Measurements from ENCODE around the gene OSBPL8.
"Not testable (repeated sequence)": the region's sequence is repeated elsewhere in the genome, so short reads cannot be mapped to it uniquely, and the experiment has no call there.

The OSBPL8 gene

DNA sequence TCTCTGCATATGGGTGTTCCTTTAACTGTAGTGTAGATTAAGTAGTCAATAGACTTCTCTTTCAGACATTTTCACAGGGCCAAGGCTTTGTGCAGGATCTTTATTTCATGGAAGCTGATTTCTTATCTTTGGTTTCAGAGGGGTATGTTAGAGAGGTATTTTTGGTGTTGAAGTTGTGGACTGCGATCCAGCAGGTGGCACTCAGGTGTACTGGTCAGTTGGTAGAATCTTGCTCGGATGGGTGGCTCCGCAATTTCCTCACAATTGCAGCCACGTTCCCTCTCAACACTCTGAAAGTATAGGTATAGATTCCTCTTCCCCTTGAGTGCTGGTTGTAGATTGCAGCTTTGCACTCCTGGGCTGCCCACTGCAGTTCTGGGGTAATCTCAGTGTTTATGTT lies 44.3 kb downstream of the OSBPL8 start:
- Mint-ChIP-seq H3K4me3 (no peak overlapping the region), H3K9me3 (peaks cover 12% of the 10 kb centered on the region), H3K36me3 (peaks cover 41% of the 10 kb centered on the region), H3K4me1 (peaks cover 52% of the 10 kb centered on the region), H3K27ac (no peak overlapping the region), H3K27me3 (no peaks in the 10 kb centered on the region)

DNA sequence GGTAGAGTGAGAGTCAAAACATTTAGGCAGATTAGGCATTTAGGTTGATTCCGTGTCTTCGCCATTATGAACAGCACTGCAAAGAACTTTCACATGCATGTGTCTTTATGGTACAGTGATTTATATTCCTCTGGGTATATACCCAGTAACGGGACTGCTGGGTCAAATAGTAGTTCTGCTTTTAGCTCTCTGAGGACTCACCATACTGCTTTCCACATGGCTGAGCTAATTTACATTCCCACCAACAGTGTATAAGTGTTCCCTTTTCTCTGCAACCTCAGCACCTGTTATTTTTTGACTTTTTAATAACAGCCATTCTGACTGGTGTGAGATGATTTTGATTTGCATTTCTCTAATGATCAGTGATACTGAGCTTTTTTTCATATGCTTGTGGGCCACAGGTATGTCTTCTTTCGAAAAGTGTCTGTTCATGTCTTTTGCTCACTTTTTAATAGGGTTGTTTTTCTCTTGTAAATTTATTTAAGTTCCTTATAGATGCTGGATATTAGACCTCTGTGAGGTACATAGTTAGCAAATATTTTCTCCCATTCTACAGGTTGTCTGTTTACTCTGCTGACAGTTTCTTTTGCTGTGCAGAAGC lies 48.4 kb downstream of the OSBPL8 start:
- H3K4me3 Mint-ChIP-seq, H3K27me3 Mint-ChIP-seq, H3K27ac Mint-ChIP-seq: not testable (repeated sequence)
- Mint-ChIP-seq H3K36me3 (peaks cover 27% of the 10 kb centered on the region), H3K9me3 (peaks cover 12% of the 10 kb centered on the region), H3K4me1 (peaks cover 32% of the 10 kb centered on the region)

DNA sequence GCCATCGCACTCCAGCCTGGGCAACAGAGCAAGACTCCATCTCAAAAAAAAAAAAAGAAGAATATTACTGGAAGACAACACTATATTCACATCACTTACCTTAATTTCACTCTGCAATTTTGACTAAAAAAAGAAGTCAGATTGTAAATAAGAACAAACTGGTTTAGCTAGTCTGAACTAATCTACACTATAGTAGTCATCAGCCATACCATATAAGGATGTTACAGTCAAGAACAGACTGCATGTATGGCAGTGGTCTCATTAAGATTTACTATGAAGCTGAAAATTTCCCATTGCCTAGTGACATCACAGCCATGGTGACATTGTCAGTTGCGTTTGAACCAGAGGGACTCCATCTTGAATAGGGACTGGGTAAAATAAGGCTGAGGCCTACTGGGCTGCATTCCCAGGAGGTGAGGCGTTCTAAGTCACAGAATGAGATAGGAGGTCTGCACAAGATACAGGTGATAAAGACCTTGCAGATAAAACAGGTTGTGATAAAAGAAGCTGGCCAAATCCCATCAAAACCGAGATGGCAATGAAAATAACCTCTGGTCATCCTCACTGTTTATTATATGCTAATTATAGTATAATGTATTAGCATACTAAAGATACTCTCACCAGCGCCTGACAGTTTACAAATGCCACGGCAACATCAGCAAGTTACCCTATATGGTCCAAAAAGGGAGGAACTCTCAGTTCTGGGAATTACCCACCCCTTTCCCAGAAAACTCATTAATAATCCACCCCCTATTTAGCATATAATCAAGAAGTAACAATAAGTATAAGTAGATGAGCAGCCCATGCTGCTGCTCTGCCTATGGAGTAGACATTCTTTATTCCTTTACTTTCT lies 51.2 kb downstream of the OSBPL8 start:
- no peak overlapping the region for H3K27ac Mint-ChIP-seq
- H3K27me3 Mint-ChIP-seq, result no peaks in the 10 kb centered on the region
- H3K4me1 Mint-ChIP-seq, result peaks cover 26% of the 10 kb centered on the region
- peaks cover 12% of the 10 kb centered on the region for H3K9me3 Mint-ChIP-seq
- no peak overlapping the region for H3K4me3 Mint-ChIP-seq
- H3K36me3 Mint-ChIP-seq, result peaks cover 24% of the 10 kb centered on the region

DNA sequence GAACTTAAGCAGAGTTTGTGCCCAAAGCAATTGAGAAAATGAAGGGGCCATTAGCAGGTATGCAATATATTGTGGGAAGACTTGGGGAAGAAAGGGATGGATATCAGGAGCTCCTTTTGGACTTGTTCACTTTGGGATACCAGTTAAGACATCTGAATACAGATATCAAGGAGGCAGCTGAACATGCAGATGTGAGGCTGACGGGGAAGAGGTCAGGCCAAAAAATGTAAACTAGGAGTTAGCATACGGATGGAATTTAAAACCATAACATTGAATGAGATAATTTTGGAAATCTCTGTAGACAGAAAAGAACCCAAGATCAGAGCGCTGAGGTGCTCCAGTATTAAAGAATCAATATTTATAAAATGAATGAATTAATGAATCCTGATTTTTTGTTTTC lies 53.4 kb downstream of the OSBPL8 start:
- Mint-ChIP-seq H3K4me1 (peaks cover 42% of the 10 kb centered on the region), H3K27me3 (no peaks in the 10 kb centered on the region), H3K9me3 (peaks cover 6% of the 10 kb centered on the region), H3K4me3 (no peak overlapping the region), H3K36me3 (peaks cover 25% of the 10 kb centered on the region), H3K27ac (no peak overlapping the region)

DNA sequence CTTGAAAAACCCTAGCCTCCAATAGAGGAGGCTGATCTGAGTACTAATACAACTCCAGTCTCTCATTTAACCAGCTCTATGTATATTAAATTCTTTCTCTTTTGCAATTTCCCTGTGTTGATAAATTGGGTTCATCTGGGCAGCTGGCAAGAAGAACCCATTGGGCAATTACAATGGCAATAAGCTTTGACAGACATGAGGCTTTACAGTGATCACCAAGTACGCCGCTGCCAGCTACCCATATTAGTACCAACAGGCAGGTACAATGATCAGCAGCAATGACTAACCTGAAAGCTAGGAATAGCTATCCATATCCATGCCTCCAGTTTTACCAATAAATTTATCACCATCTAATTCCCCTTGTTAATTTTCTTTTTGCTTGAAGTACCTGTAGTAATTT lies 54.5 kb downstream of the OSBPL8 start:
- Mint-ChIP-seq H3K4me1 (peaks cover 47% of the 10 kb centered on the region), H3K9me3 (peaks cover 6% of the 10 kb centered on the region), H3K27me3 (no peaks in the 10 kb centered on the region), H3K27ac (no peak overlapping the region), H3K4me3 (no peak overlapping the region), H3K36me3 (peaks cover 28% of the 10 kb centered on the region)

DNA sequence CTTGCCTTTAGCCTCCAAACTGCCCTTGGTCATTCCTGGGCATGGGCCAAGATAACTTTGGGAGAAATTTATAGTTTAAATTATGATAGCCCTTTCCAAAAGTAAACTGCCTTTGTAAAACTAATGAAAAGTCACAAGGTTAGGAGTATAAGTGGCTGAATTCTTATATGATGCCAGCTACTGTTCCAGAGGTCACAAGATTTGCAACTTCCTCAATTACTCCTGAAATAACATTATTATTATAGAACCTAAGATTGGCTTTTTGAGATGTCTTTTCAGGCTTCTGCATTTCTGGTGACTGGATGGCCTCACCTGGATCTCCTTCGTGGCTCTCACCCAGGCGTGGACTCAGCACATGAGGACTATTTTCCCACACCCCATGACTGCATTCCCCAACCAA lies 55.0 kb downstream of the OSBPL8 start:
- peaks cover 50% of the 10 kb centered on the region for H3K4me1 Mint-ChIP-seq
- H3K9me3 Mint-ChIP-seq, result peaks cover 6% of the 10 kb centered on the region
- H3K4me3 Mint-ChIP-seq, result no peak overlapping the region

DNA sequence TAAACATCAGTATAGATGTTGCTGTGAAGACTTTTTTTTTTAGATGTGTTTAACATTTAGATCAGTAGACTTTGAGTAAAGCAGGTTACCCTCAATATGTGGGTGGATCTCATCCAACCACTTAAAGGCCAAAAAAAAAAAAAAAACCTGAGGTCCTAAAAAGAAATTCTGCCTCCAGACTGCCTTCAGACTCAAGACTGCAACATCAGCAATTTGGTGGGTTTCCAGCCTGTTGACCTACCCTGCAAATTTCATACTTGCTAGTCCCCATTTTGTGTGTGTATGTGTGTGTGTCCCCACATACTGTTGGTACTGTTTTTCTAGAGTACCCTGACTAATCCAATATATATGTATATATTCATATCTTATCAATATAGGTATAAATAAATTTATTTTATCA lies 55.6 kb downstream of the OSBPL8 start:
- Mint-ChIP-seq H3K36me3 (peaks cover 32% of the 10 kb centered on the region), H3K27ac (no peak overlapping the region), H3K4me1 (peaks cover 46% of the 10 kb centered on the region), H3K9me3 (peaks cover 6% of the 10 kb centered on the region), H3K27me3 (no peaks in the 10 kb centered on the region), H3K4me3 (no peak overlapping the region)

More for the DNA sequence above, 55.0 kb downstream of the OSBPL8 start:
- H3K27me3 Mint-ChIP-seq, result no peaks in the 10 kb centered on the region
- peaks cover 32% of the 10 kb centered on the region for H3K36me3 Mint-ChIP-seq
- H3K27ac Mint-ChIP-seq, result no peak overlapping the region

DNA sequence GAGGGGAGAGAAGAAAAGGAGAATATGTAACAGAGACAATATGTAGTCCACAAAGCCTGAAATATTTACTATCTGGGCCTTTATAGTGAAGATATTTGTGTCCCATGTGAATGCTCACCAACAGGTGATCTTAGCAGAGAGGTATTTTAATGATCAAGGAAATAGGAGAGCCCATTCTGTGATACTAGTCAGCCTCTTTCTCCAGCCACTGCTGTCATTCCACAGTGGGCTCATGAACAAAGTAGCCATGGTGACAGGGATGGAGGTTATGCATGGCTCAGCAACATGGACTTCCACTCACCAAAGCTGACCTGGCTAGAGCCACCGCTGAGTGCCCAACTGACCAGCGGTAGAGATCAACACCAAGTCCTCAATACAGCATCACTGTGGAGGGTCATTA lies 58.2 kb downstream of the OSBPL8 start:
- H3K9me3 Mint-ChIP-seq, result peaks cover 6% of the 10 kb centered on the region

DNA sequence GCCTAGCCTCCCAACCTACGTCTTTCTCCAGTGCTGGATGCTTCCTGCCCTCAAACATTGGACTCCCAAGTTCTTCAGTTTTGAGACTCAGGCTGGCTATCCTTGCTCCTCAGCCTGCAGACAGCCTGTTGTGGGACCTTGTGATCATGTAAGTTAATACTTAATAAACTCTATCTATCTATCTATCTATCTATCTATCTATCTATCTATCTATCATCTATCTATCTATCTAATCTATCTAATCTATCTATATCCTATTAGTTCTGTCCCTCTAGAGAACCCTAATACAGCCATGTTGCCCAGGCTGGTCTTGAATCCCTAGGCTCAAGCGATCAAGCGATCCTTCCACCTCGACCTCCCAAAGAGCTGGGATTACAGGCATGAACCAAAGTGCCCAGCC lies 60.4 kb downstream of the OSBPL8 start:
- not testable (repeated sequence) for H3K27ac Mint-ChIP-seq, H3K4me3 Mint-ChIP-seq, H3K27me3 Mint-ChIP-seq
- peaks cover 32% of the 10 kb centered on the region for H3K36me3 Mint-ChIP-seq
- peaks cover 11% of the 10 kb centered on the region for H3K9me3 Mint-ChIP-seq
- H3K4me1 Mint-ChIP-seq, result peaks cover 39% of the 10 kb centered on the region

More for the DNA sequence above, 58.2 kb downstream of the OSBPL8 start:
- Mint-ChIP-seq H3K36me3 (peaks cover 29% of the 10 kb centered on the region), H3K27ac (no peak overlapping the region), H3K27me3 (no peaks in the 10 kb centered on the region), H3K4me1 (peaks cover 46% of the 10 kb centered on the region), H3K4me3 (no peak overlapping the region)

DNA sequence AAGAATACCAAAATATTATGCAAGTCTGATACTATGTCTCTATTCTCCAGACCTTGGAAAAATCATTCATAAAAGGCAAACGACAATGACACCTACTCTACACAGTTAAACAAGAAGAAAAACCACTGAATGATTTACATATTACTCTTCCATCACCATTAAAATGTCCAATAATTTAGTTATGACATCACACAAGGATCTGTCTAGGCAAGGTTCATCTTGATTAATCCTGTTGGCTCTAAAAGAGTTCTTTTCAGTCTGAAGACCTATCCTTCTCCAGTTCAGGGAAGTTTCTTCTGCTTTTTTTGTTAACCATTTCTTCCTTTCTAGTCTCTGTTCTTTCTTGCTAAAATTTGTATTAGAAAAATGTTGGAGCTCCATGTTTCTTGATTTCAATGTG lies 64.0 kb downstream of the OSBPL8 start:
- H3K27ac Mint-ChIP-seq, result no peak overlapping the region
- peaks cover 29% of the 10 kb centered on the region for H3K4me1 Mint-ChIP-seq
- no peaks in the 10 kb centered on the region for H3K27me3 Mint-ChIP-seq
- peaks cover 35% of the 10 kb centered on the region for H3K36me3 Mint-ChIP-seq
- H3K9me3 Mint-ChIP-seq, result peaks cover 13% of the 10 kb centered on the region
- H3K4me3 Mint-ChIP-seq, result no peak overlapping the region

DNA sequence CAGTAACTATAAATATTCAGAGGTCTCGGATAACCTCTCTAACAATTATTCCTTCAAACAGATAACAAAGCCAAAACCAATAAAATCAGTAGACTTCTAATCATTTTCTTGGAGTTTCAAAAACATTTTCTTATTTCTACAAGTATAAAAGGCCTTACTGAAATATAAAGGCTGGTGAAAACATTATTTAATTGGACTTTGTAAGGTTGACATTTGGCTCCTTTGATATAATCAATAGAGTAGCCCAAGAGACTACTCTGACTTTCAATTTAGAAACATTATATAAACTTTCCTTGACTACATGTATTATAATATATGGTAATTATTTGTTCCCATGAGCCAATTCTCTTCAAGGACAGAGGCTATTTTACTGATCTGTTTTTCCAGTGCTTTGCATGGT lies 68.3 kb downstream of the OSBPL8 start:
- Mint-ChIP-seq H3K27ac (no peak overlapping the region), H3K4me1 (peaks cover 46% of the 10 kb centered on the region), H3K36me3 (peaks cover 37% of the 10 kb centered on the region), H3K9me3 (peaks cover 13% of the 10 kb centered on the region), H3K27me3 (no peaks in the 10 kb centered on the region), H3K4me3 (no peak overlapping the region)

DNA sequence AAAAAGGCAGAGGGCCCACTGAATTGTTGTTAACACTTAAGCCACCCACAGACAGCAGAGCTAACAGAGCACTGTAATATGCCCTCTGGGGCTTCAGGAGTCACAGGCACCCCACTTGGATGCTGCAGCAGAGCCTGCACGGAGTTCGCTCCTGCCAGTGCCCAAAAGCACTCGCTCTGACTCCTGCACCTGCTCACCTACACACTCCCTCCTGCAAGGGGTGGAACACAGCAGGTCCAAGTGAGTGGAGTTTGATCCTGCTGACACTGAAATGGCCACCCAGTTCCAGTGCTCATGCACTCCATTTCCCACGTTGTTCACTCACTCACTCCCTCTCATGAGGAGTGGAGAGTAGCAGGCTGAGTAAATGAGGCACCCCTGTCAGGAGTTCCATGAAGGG lies 68.8 kb downstream of the OSBPL8 start:
- Mint-ChIP-seq H3K36me3 (peaks cover 32% of the 10 kb centered on the region), H3K27ac (no peak overlapping the region), H3K4me3 (no peak overlapping the region), H3K9me3 (peaks cover 13% of the 10 kb centered on the region), H3K27me3 (no peaks in the 10 kb centered on the region), H3K4me1 (peaks cover 46% of the 10 kb centered on the region)

DNA sequence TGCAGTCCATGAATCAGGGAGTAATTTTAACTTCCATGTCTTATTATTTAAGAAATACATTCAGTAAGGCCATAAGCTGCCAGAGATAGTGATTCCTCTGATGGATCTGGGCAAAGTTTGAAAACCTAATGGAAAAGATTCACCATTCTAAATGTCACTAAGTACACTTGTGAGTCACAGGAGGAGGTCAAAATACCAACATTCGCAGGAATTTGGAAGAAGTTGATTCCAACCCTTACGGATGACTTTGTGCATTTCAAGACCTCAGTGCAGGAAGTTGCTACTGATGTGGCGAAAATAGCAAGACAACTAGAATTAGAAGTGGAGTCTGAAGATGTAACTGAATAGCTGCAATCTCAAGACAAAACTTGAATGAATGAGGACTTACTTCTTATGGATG lies 69.8 kb downstream of the OSBPL8 start:
- H3K4me3 Mint-ChIP-seq, result no peak overlapping the region
- peaks cover 13% of the 10 kb centered on the region for H3K9me3 Mint-ChIP-seq
- no peaks in the 10 kb centered on the region for H3K27me3 Mint-ChIP-seq
- H3K36me3 Mint-ChIP-seq, result peaks cover 29% of the 10 kb centered on the region
- no peak overlapping the region for H3K27ac Mint-ChIP-seq
- peaks cover 46% of the 10 kb centered on the region for H3K4me1 Mint-ChIP-seq

DNA sequence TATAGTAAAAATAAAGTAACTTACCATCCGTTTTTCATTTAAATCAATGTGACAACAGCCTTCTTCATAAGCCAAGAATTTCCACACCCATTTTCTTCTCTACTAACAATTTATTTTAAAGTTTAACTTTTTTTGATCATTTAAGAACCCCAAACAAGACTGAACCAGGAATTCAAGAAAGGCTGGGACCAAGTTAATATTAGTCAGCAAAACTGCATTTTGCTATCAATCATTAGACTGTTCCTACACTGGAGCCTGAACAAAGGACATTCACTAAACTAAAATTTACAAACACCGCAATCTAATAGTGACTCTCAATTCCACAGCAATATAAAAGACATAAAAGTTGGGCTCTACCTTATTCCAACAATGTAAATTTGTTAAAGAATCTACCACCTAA lies 73.6 kb downstream of the OSBPL8 start:
- H3K9me3 Mint-ChIP-seq, result no peaks in the 10 kb centered on the region
- H3K27ac Mint-ChIP-seq, result no peak overlapping the region
- H3K27me3 Mint-ChIP-seq, result no peaks in the 10 kb centered on the region
- peaks cover 36% of the 10 kb centered on the region for H3K4me1 Mint-ChIP-seq
- peaks cover 13% of the 10 kb centered on the region for H3K36me3 Mint-ChIP-seq
- H3K4me3 Mint-ChIP-seq, result no peak overlapping the region

DNA sequence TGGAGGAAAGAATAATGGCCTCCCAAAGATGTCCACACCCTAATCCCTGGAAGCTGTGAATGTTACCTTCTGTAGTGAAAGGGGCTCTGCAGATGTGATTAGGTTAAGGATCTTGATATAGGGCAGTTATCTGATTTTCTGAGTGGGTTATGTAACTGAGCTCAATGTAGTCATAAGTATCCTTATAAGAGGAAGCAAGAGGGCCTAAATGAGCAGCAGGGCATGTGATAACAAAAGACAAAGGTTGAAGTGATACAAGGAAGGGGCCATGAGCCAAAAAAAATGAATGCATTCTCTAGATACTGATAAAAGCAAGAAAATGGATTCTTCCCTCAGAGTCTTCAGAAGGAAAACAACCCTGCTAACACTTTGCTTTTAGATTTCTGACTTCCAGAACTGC lies 78.8 kb downstream of the OSBPL8 start:
- Mint-ChIP-seq H3K4me3 (no peak overlapping the region), H3K36me3 (peaks cover 12% of the 10 kb centered on the region), H3K4me1 (peaks cover 33% of the 10 kb centered on the region), H3K27ac (no peak overlapping the region), H3K9me3 (no peaks in the 10 kb centered on the region), H3K27me3 (no peaks in the 10 kb centered on the region)

DNA sequence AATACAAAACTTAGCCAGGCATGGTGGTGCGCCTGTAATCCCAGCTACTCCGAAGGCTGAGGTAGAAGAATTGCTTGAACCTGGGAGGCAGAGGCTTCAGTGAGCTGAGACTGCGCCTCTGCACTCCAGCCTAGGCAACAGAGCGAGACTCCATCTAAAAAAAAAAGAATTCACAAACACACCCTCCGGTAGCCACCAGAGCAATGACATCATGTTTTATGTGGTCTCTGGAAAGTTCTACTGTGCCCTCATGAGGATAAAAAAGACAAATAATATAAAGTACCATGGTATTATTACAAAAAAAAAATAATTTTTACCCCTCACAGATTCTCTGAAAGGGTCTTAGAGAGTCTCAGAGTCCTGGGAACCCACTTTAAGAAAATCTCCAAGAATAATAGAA lies 81.5 kb downstream of the OSBPL8 start:
- Mint-ChIP-seq H3K4me3 (no peak overlapping the region), H3K27ac (no peak overlapping the region), H3K36me3 (peaks cover 7% of the 10 kb centered on the region), H3K27me3 (no peaks in the 10 kb centered on the region), H3K4me1 (peaks cover 40% of the 10 kb centered on the region), H3K9me3 (no peaks in the 10 kb centered on the region)

Measured in activated naive CD4-positive, alpha-beta T cell treated with anti-CD3 and anti-CD28 coated beads, Interleukin-2, amount 50 U/mL, for 24 hours (primary cell).